Cerebellar nuclear complex (tissue), 1 donor: ENCODE data around the gene PLD2.
A peak's percentile ranks its signal among the peaks of the same experiment; 100 is the strongest.
"Not testable (repeated sequence)": the region's sequence is repeated elsewhere in the genome, so short reads cannot be mapped to it uniquely, and the experiment has no call there.

Experiments used
- DNase-seq, 2 experiments: peaks; one replicate each; lab custom pipeline; 2025; lab: John Stamatoyannopoulos, UW

Gene PLD2

GRCh38 chr17:4836221-4836620 lies 29.3 kb downstream of the PLD2 start:
- no peak for DNase-seq

- DNase-seq, result no peak
Observed at GRCh38 chr17:4837471-4838308, 30.7 kb downstream of the PLD2 start.

GRCh38 chr17:4838309-4838785 lies 31.4 kb downstream of the PLD2 start:
- no peak for DNase-seq

GRCh38 chr17:4839221-4839620 lies 32.3 kb downstream of the PLD2 start:
- no peak for DNase-seq

- DNase-seq, result no peak
Observed at GRCh38 chr17:4839965-4840892, 33.3 kb downstream of the PLD2 start.

GRCh38 chr17:4840893-4841242 lies 33.9 kb downstream of the PLD2 start:
- no peak for DNase-seq

GRCh38 chr17:4842376-4842775 lies 35.4 kb downstream of the PLD2 start:
- DNase-seq, result no peak

- DNase-seq, result no peak
Observed at GRCh38 chr17:4843321-4844000, 36.5 kb downstream of the PLD2 start.

GRCh38 chr17:4845118-4845517 lies 38.2 kb downstream of the PLD2 start:
- DNase-seq, result no peak

GRCh38 chr17:4846635-4847390 lies 39.9 kb downstream of the PLD2 start:
- no peak for DNase-seq

GRCh38 chr17:4849011-4849536 lies 42.1 kb downstream of the PLD2 start:
- no peak for DNase-seq

- no peak for DNase-seq
Observed at GRCh38 chr17:4850246-4850645, 43.3 kb downstream of the PLD2 start.

GRCh38 chr17:4851084-4851483 lies 44.1 kb downstream of the PLD2 start:
- DNase-seq, result no peak

- DNase-seq, result no peak
Observed at GRCh38 chr17:4852567-4853207, 45.7 kb downstream of the PLD2 start.

GRCh38 chr17:4853208-4853671 lies 46.3 kb downstream of the PLD2 start:
- no peak for DNase-seq

- peak in 1 of 2 experiments; percentile 33 for DNase-seq
Observed at GRCh38 chr17:4854111-4854681, 47.2 kb downstream of the PLD2 start.

- no peak for DNase-seq
Observed at GRCh38 chr17:4856271-4856936, 49.5 kb downstream of the PLD2 start.

GRCh38 chr17:4856937-4857314 lies 50.0 kb downstream of the PLD2 start:
- no peak for DNase-seq

GRCh38 chr17:4857347-4857746 lies 50.4 kb downstream of the PLD2 start:
- DNase-seq, result not testable (repeated sequence)
